ENCODE measurements around the gene GPC3.

GRCh38 chrX:133534172-133534571, 451.2 kb downstream of the GPC3 start:
- TF ChIP-seq CTCF (IDR thresholded peaks at IDR 0.05), result no peak
- TF ChIP-seq EZH2phosphoT487 (IDR thresholded peaks at IDR 0.05), result no peak
- TF ChIP-seq EZH2 (IDR thresholded peaks at IDR 0.05), result no peak
